Transverse colon (tissue), 4 donors: ENCODE data around the gene CHD1L. TPM values are rescaled to one million over a fixed set of nuclear protein-coding genes. Genes with fewer than 3 reads are reported as not detected.

Experiments used
- DNase-seq: peaks from one replicate; pipeline ENCODE4 v3.0.0-alpha.2; 2019
- H3K27ac ChIP-seq, 4 donors: fragments of 200-600 bp; sonication (generic); 2 replicates each; pipeline ENCODE4 v1.5.1; 2016 to 2018; ENCODE audit warnings: inconsistent platforms in 4 of 4
- H3K27me3 ChIP-seq: fragments of 200-600 bp; sonication (generic); 2 replicates; pipeline ENCODE4 v1.5.1; 2017; ENCODE audit warnings: inconsistent platforms
- H3K36me3 ChIP-seq, 4 donors: fragments of 200-600 bp; sonication (generic); 2 replicates each; pipeline ENCODE4 v1.5.1; 2017 to 2019; ENCODE audit warnings: inconsistent platforms in 4 of 4
- H3K4me1 ChIP-seq, 4 donors: fragments of 200-600 bp; sonication (generic); 2 replicates each; pipeline ENCODE4 v1.5.1; 2017 to 2020; ENCODE audit warnings: inconsistent platforms in 4 of 4
- H3K4me3 ChIP-seq, 4 donors: fragments of 200-600 bp; sonication (generic); 1 replicate in 1 of 4; 2 replicates in 3 of 4; pipeline versions ENCODE4 v1.5.1 to v1.6.1; 2017 to 2019; ENCODE audit warnings: inconsistent platforms in 4 of 4
- H3K9me3 ChIP-seq, 2 donors: fragments of 200-600 bp; sonication (generic); 2 replicates each; pipeline ENCODE4 v1.5.1; 2017 to 2019; ENCODE audit warnings: inconsistent platforms in 2 of 2
- EP300 ChIP-seq: sonication (generic); formaldehyde crosslinking; IDR thresholded peaks from one replicate; pipeline ENCODE4 v1.6.1; 2017; ENCODE audit warnings: antibody characterized with exemption, low read depth
- POLR2A ChIP-seq: fragments of 450-650 bp; IDR thresholded peaks from one replicate; pipeline ENCODE4 v1.6.1; 2016; ENCODE audit warnings: antibody characterized with exemption, mild to moderate bottlenecking, moderate library complexity
- POLR2AphosphoS5 ChIP-seq, 3 donors: sonication (generic); formaldehyde crosslinking; IDR thresholded peaks; one replicate each; pipeline ENCODE4 v1.6.1; 2016; ENCODE audit warnings: antibody characterized with exemption in 3 of 3
- WGBS, 2 donors: methylation state at CpG; one replicate each; pipeline ENCODE4 v1.1.5; 2018; ENCODE audit warnings: low coverage in 1 of 2; 5-methylcytosine and 5-hydroxymethylcytosine counted together
- in situ Hi-C, 4 donors: fragments of 200-750 bp; cut with MboI; loops; one replicate each; pipeline versions ENCODE4 v1.15.0 to v1.15.1; 2017; ENCODE audit warnings: low sequenced_read_pairs in 3 of 4, low pct_ligation_motif_present in 1 of 4, low pct_unique_long_range_greater_than_20kb in 1 of 4
- intact Hi-C: fragments of 100-400 bp; cut with DNase I; formaldehyde crosslinking; loops from one replicate; pipeline ENCODE4 v1.15.1; 2023; ENCODE audit warnings: low total_unique reads
- total RNA-seq, 4 donors: library from RNA; depleted of rRNA; stranded (reverse); fragments of >200 nt; gene quantifications; one replicate each; pipeline ENCODE4 v1.1.0, GENCODE V29; 2016
- TF ChIP-seq, protein P1 (sequence below), 5 experiments: fragments of 200-600 bp in 3 of 5; fragments of 450-650 bp in 2 of 5; sonication (generic) in 3 of 5; IDR thresholded peaks; 1 replicate in 2 of 5; 2 replicates in 3 of 5; pipeline ENCODE4 v1.5.1; 2016 to 2017; ENCODE audit warnings: antibody characterized with exemption in 5 of 5, inconsistent platforms in 3 of 5, mild to moderate bottlenecking in 2 of 5, moderate library complexity in 1 of 5

The CHD1L gene
- total RNA-seq, 4 donors from 2014 or later = 27.1 to 32.9 (median 30.1) TPM

DNA sequence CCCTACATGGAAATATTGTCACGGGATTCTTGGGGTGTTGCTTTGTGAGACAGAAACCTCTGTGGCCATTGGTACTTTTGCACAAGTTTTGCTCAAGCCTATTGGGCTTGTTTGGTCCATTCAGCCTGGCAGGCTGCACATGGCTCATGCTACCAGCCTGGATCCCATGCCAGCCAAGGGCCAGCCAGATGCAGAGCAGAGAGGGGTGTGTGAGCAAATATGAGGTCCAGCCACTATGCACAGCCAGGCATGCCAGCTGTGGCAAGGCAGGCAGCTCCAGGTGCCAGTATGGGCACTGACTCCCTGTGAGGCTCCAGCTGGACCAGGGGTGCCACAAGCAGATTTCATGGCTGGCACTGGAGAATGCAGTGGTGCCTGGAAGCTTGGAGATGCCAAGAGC is 6.7 kb upstream of the CHD1L start:
- no peaks in the 10 kb centered on the region for H3K27me3 ChIP-seq
- WGBS, 2 donors = 92% methylated on average over 1 of the region's 1 CpG; no CpG with 5 or more reads in 1 of the 2 donors
- no peak overlapping the region for H3K4me3 ChIP-seq
- no peaks in the 10 kb centered on the region for H3K9me3 ChIP-seq
- in situ Hi-C loops (no loop called here), intact Hi-C loops (no loop called here)
- H3K27ac ChIP-seq = peak overlapping the region; percentile 75 to 87 (median 84)
- DNase-seq = no peak
- no peaks in the 10 kb centered on the region for H3K36me3 ChIP-seq
- peaks cover 3 to 42% (median 25%) of the 10 kb centered on the region in 4 donors for H3K4me1 ChIP-seq
- TF ChIP-seq POLR2A = no peak
- no peak for TF ChIP-seq EP300
- no peak for TF ChIP-seq POLR2AphosphoS5 (IDR thresholded peaks at IDR 0.05)
- TF ChIP-seq, protein P1, sequence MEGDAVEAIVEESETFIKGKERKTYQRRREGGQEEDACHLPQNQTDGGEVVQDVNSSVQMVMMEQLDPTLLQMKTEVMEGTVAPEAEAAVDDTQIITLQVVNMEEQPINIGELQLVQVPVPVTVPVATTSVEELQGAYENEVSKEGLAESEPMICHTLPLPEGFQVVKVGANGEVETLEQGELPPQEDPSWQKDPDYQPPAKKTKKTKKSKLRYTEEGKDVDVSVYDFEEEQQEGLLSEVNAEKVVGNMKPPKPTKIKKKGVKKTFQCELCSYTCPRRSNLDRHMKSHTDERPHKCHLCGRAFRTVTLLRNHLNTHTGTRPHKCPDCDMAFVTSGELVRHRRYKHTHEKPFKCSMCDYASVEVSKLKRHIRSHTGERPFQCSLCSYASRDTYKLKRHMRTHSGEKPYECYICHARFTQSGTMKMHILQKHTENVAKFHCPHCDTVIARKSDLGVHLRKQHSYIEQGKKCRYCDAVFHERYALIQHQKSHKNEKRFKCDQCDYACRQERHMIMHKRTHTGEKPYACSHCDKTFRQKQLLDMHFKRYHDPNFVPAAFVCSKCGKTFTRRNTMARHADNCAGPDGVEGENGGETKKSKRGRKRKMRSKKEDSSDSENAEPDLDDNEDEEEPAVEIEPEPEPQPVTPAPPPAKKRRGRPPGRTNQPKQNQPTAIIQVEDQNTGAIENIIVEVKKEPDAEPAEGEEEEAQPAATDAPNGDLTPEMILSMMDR (IDR thresholded peaks at IDR 0.05) = no peak

DNA sequence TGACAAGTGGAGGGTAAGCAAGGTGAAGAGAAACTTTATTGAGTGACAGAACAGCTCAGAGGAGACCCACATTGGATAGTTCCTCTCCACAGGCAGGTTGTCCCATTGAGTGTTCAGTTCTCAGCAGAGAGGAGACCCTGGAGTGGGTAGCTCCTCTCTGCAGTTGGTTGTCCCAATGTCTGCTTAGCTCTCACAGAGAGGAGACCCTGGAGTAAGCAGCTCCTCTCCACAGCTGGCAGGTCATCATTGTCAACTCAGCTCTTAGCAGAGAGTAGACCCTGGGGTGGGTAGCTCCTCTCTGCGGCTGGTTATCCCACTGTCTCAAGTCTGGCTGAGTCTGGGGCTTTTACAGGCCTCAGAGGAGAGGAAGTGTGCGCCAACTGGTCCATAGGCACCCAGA is 6.0 kb upstream of the CHD1L start:
- 100% methylated on average over 2 of the region's 2 CpGs; no CpG with 5 or more reads in 1 of the 2 donors for WGBS, 2 donors
- peaks cover 3 to 42% (median 25%) of the 10 kb centered on the region in 4 donors for H3K4me1 ChIP-seq
- no peaks in the 10 kb centered on the region for H3K27me3 ChIP-seq
- no peaks in the 10 kb centered on the region for H3K9me3 ChIP-seq
- no peak overlapping the region for H3K4me3 ChIP-seq
- intact Hi-C loops = no loop called here
- no peak for TF ChIP-seq EP300
- TF ChIP-seq, protein P1 (IDR thresholded peaks at IDR 0.05) = no peak
- no peak for TF ChIP-seq POLR2A
- TF ChIP-seq POLR2AphosphoS5 (IDR thresholded peaks at IDR 0.05) = no peak
- H3K36me3 ChIP-seq = no peaks in the 10 kb centered on the region
- in situ Hi-C loops = no loop called here
- peak overlapping the region; percentile 75 to 87 (median 84) for H3K27ac ChIP-seq
- DNase-seq = no peak

DNA sequence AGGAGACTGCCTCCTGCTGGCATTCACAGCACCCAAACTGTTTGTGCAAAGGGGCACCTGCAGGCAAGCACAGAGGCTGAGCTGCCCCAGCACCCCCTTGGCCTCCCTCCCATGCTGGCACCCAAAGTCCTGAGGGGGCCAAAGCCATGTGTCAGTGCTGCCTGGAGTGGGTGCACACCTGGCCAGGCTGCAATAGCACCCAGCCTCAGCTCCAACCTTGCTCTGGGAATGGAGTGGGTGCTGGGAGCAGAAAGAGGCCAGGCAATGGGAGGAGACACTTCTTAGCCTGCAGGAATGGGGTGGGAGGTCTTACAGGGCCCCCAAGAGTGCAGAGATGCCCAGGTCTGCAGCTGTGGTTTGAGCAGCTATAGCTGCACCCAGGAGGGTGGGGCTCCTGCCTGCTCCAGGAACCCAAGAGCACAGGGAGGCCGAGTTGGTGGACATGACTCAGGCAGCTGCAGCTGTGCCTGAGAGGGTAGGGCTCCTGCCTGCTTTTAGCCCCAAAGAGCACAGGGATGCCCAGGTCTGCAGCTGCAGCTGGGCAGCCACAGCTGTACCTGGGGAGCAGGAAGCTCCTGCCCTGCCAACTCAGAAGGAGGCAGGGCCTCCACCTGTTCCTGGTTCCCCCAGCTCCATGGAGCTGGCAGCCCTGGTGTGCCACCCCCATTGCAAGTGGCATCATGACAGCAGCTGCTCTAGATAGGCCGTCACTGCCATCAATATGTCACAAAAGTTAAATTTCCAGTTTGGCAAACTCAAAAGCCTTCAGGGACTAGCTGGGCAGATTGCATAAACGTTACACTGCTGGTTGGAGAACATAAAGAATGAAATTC is 5.3 kb upstream of the CHD1L start:
- intact Hi-C loops = no loop called here
- H3K36me3 ChIP-seq = no peaks in the 10 kb centered on the region
- peaks cover 6 to 47% (median 27%) of the 10 kb centered on the region in 4 donors for H3K4me1 ChIP-seq
- no peaks in the 10 kb centered on the region for H3K9me3 ChIP-seq
- peak; percentile 62 for DNase-seq
- in situ Hi-C loops = no loop called here
- 13 to 33% methylated on average over 1 to 3 of the region's 3 CpGs for WGBS, 2 donors
- H3K27ac ChIP-seq = peak overlapping the region; percentile 75 to 87 (median 84)
- TF ChIP-seq POLR2AphosphoS5 (IDR thresholded peaks at IDR 0.05) = peak in 1 of 3 donors; percentile 16
- TF ChIP-seq, protein P1 (IDR thresholded peaks at IDR 0.05) = no peak
- H3K27me3 ChIP-seq = no peaks in the 10 kb centered on the region
- H3K4me3 ChIP-seq = no peak overlapping the region

DNA sequence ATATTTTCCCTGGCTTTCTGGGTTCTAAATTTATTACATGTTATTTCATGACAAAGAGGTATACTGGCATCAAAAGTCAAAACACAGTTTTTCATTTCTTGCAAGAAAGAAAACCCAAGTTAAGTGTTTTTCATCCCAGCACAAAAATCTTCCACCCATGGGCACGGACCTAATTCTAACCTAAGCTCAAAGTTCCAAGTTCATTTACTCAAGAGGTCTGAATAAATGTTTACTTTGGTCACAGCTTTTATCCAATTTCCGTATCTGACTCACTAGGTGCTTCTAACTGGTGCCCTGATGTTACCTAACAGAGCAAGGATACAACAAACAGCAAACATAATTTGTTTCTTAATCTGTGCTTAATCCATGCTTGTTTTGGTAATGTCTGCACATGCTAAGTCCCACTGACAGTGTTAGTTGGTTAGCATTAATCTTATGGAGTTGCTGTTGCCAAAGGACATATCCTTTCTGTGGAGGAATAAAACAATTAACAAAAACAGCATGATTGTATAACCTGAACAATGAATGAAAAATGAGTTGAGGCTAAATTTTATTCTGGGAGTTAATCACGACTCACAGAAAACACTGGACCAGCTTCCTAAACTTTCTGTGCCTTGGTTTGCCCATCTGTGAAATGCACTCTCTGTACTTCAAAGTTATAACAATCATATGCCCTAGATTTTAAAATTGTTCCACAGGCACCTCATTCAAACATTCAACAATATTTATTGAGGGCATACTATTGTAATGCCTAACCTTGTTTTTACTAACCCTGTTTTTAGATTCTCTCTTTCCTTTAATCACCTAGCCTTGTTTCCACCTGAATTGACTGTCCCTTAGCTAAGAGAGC is 4.2 kb upstream of the CHD1L start:
- intact Hi-C loops (no loop called here), in situ Hi-C loops (no loop called here)
- peak overlapping the region; percentile 75 to 87 (median 84) for H3K27ac ChIP-seq
- H3K9me3 ChIP-seq = no peaks in the 10 kb centered on the region
- H3K4me1 ChIP-seq = peaks cover 6 to 48% (median 28%) of the 10 kb centered on the region in 4 donors
- H3K36me3 ChIP-seq = no peaks in the 10 kb centered on the region
- no peak for DNase-seq
- H3K4me3 ChIP-seq = no peak overlapping the region
- H3K27me3 ChIP-seq = no peaks in the 10 kb centered on the region
- no peak for TF ChIP-seq EP300
- no peak for TF ChIP-seq POLR2A
- TF ChIP-seq, protein P1 (IDR thresholded peaks at IDR 0.05) = no peak
- peak in 1 of 3 donors; percentile 45 for TF ChIP-seq POLR2AphosphoS5 (IDR thresholded peaks at IDR 0.05)
- WGBS, 2 donors = 17 to 38% methylated on average over 3 of the region's 3 CpGs
